HG02623 (cell line): Measurements from ENCODE around the gene OTOF.

Source experiments
- ATAC-seq: cut with Tn5 transposase; IDR thresholded peaks from one replicate; pipeline ENCODE4 v1.9.1; 2021; ENCODE audit warnings: moderate library complexity; ENCODE audit not compliant: unreplicated experiment

OTOF gene

DNA sequence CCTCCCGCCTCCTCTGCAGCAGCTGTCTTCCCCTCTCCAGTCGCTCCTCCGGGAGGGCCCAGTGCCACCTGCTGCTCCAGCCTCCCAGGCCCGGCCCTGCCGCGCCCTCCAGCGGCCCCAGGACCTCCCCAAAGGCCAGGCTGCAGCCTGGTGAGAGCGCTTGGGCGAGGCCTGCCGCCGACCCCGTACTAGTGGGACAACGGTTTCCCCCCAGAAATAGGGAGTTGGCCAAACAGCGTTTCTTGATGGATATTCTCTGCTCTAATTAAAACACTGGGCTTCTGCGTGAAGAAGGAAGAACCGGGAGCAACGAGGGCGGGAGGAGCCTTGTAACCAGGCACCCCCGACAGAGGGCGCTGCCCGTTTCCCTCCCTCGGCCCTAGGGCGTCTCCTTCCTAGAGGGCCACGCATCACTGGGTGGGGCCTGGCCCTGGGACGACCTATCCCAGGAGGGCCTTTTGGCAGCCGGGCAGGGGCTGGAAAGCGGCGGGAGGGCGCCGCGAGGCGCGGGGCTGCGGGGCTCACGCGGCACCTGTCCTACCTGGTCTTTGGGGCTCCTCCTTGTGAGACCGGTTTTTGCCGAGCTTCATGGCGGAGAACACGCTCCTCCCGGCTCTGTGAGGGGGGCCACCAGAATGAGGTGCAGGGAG is 25.4 kb upstream of the OTOF start:
- peak; percentile 50 for ATAC-seq

DNA sequence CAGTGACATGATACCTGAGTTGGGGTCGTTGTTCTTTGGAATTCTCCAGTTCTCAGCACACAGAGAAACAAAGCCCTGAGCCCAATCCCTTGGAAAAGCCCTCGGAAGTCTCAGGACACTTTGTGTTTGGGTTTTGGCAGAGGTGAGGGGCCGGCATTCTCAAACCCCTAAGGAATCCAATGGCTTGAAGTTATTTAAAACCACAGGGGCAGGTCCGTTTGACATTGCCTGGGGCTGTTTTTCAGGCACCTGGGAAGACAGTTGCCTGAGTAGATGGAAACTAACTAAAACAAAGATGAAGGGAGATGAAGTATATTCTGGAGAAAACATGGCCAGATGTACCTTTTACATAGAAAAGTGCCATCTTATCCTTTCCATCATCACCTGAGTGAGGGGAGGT is 22.5 kb upstream of the OTOF start:
- ATAC-seq = no peak

DNA sequence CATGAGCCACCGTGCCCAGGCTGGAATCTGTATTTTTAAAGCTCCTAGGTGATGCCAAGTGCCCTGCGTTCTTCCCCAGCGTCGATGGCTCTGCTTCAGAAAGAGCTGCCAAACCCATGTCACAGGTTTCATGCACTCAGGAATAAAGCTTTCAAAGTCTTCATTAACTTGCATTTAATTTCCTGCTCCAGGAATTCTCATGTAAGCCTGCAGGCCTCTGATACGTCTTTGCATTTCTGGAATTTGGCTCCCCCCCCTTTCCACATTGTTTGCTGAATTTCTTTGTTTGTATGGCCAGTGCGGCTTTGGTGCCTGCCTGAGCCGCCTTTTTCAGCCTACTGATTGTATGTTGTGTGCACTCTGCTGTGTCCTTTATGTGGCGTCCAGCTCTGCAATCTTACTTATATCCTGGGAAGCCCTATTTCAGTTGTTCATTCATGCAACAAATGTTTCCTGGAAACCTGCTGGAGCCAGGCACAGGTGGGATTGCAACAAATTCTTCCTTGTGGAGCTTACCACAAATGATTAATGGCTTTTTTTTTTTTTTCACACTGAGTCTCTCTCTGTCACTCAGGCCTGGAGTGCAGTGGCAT is 17.9 kb upstream of the OTOF start:
- no peak for ATAC-seq

DNA sequence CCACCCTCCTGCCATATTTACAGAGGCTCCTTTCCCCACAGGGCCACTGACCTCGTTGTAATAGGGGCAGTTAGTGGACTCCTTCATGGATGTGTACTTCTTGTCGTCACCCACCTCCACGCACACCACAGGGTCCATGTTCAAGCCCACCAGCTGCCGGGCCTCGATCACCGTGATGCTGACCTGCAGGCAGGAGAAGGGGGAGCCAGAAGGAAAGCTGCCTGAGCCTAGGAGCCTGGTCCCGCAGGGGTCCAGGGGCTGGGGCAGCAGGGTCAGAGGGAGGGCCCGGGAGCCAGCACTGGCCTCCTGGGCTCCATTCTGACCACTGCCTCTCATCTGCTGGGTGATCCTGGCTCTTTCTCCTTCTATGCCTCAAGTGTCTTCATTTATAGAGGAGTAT is 17.0 kb upstream of the OTOF start:
- no peak for ATAC-seq

DNA sequence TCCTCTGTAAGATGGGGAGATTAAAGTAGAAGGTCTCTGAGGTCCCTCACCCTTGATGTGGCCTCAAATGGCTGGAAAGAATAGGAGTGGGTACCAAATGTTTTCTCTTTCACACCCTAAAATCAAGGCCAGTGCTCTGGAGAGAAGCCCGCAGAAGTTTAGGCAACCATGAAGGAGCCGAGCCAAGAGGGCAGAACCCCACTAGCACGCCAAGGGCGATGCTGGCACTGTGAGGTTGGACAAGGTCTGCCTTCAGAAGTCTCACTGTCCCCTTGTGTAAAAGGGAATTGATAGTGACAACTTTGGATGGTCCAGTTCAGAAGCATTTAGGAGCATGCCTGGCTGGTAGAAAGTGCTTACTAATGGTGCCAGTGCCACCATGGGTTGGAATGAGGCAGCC is 16.3 kb upstream of the OTOF start:
- no peak for ATAC-seq

DNA sequence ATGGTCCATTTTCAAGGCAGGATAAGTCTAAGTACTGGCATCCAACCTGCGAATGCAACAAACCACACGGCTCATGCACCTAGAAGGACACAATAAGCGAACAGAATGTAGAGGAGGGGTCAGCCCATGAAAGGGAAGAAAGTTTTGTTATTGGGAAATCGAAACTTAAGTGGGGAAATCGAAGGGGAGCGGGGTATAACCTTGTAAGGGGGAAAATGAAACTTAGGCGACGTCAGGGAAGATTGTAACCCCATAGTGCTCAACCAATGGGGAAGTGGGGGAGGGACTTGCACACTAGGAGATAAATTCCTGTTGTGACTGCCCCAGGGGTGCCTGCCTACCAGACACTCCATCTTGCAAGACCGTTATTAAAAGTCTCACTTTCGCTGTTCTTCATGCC is 15.6 kb upstream of the OTOF start:
- no peak for ATAC-seq

DNA sequence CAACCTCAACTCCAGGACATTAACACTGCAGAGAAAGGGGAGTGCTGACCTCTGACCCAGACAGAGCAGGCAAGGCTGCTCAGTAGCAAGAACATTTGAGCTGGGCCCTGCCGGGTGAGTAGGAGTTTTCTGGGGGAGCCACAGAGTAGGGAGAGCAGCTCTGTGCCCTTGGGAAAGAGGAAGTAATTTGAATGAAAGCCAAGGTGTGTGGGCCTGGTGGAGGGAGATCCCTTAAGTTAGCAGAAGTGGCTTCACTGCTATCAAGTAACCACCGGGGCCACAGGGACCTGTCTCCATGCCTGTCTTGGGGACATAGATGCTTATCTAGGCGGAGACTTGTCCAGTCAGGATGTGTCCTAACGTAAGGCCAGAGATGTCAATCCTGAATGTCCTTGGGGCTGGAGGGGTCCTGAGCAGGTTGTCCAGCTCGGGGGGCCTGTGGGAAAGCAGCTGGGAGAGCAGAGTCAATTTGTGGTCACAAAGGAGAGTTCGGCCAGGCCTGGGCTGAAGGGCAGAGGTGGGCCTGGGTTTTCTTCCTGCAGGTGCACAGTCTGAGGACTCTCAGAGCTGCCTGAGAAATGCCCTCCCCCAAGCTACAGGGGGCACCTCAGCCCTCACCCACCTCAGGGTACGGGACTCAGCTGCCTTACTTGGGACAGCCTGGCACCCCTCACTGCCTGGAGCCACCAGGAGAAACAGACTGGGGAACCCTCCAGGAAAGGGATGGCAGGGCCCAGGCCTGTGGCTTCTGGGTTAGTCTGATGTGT is 15.0 kb upstream of the OTOF start:
- ATAC-seq = no peak

DNA sequence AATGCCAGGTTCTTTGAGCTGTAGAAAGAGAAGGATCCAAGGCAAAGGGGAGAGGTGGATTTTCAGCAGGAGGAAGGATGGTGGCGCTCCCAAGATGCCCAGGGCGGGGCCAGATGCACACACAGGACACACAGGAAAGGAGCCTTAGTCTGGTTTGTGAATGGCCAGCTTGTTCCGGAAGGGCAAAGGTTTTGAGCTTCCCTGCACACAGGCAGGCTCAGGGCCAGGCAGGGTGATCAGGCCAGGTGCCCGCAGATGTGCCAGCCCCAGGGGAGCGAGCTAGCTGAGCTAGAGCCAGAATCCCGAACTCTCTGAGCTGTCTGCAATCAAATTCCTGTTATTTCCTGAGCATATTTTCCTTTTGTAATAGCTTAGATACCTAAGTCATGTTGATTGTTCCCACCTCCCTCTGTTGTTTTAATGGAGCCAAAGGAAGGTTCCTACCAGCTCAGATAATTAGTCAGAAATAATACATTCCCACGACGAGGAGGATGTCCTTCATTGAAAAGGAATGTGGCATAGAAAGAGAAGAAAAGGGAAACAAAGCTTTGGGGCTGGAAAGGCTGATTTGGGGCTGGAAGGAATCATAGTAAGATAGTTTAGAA is 13.7 kb upstream of the OTOF start:
- no peak for ATAC-seq

DNA sequence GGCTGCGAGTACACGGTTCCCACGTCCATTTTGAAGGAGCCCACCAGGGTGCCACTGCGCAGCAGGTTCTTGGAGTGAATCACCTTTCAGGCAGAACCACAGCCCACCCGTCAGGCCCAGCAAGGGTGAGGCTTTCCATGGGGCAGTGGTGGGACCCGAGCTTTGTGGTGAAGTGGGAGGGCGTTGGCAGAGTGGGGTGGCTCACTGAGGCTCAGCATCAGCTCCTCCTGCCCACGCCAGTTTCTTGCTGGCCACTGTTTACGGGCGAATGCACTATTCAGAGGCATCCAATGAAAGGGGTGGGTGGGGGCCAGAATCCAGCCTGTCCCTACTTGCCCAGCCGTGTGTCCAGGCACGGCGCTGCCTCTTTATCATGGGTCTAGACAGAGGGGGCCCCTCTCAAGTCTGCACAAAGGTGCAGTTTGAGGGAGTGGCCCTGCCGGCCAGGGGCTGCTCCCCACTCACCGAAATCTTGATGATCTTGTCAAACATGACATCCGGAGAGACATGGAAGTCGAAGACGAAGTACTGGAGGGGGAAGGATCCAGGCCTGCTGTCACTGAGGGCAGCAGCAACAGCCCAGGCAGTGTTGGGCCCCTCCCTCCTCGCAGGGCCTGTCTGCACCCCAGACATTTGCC is 11.4 kb upstream of the OTOF start:
- ATAC-seq = no peak

DNA sequence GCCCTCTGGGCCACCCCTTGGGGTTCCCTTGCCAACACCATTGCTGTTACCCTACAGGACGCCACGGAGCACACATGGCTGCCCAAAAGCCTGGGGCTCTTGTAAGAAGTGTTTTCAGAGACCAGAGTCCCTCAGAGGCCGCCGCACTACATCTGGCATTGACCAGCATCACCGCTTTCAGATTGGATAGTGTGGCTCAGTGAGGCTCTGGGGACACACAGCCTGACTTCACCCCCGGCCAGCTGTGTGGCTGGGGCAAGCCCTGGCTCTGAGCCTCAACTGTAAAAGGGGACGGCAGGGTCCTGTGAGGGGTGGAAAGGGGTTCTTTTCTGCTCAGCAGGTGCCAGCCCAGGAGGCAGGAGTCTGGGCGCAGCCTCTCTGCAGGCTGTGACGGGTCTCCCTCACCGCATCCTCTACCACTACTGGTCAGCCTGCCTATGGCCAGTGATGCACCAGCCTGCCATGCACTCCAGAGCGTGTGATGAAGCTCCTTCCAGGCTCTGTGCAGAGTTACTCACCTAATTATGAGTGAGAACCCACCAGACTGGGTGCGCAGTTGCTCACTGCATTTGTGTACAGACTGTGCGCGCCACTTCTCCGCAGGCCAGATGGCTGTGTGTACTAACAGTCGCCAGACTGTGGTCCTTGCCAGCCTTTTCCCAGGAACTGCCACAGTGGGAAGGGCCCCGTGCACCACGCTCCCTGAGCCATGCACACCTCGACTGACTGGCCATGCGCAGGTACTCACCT is 10.7 kb upstream of the OTOF start:
- ATAC-seq = no peak

DNA sequence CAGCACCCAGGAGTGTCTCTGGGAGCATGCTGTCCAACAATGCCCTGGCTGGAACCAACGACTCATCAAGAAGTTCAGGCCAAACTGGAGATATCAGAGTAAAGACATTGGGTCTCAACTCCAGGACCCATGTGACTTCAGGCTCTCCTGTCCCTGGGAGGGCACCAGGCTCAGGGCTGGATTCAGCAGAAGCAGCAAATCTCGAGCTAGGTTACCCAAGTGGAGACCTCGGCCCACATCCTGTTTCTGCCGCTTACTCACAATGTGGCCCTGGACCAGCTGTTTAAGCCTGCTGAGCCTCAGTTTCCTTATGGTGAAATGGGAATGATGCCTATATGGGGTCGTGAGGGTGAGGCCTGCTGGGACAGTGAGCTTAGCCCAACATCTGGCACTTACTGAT is 9.3 kb upstream of the OTOF start:
- no peak for ATAC-seq

DNA sequence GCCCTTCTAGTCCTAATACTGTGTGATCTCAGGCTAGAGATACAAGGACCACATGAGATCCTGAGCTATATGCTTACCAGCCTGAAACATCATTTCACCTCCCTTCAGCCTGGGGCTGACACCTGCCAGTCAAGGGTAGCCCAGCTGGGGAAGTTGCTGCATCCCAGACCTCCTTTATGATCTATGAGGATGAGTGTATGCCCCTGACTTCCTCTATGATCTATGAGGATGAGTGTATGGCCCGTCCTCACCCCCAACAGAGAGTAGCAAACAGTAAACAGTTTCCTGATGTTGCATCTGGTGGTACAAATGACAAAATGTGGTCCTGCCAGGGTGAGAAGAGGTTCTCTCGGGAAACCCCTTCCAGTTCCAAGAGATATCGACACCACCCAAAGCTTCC is 8.9 kb upstream of the OTOF start:
- ATAC-seq = no peak

DNA sequence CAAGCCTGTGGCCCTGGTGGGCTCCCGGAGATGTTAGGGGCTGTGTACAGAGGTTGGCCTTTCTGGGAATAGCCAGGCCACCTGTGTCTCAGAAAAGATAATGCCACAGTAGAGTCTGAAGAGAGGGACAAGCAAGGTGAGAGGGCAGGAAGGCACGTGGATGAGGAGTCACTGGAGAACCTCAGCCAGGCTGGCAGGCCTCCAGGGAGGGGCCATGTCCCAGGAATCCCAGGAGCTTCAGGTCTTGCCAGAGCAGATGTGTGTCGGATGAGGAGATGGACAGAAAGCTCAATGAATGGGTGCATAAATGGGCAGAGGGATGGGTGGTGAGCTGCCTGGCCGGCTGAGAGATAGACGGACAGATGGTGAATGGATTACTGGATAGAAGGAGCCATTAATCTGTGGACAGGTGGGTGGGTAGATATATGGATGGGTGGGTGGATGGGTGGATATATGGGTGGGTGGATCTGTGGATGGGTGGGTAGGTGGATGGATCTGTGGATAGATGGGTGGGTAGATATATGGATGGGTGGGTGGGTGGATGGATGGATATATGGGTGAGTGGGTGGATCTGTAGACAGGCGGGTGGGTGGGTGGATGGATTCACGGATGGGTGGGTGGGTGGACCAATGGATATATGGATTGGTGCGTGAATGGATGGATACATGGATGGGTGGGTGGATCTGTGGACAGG is 7.9 kb upstream of the OTOF start:
- no peak for ATAC-seq

DNA sequence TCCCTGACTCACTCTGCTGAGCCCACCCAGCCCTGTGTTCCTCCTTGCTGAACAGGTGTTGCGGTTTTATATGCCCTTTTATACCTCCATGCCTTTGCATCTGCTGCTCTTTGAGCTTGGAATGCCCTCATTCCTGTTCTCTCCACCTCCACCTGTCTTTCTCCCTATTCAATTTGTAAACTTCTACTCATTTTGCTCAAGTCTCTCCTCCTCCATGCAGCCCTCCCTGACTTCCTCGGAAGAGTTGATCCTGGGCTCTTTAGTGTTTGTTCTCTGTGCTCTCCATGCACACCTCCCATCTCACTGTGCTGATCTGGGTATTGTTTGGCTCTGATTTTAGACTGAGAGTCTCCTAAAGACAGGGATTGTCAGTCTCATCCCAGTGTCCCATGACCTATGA is 7.2 kb upstream of the OTOF start:
- ATAC-seq = no peak

DNA sequence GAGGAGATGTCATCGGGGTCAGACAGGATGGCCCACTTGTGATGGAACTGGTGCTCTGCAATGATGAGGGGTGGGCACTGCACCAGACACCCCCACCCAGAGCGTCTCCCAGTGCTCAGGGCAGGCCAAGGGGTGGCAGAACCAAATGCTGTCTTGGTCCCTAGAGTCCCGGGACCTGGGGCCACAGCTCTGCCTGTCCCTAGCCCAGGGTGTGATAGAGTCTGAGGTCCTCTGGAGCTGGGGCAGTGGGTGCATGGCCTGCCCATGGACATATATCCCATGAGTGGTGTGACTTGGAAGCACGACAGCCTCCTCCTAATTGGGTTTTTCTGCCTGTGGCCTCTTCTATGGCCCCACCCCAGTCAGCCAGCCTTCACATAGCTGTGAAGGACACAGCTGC is 6.7 kb upstream of the OTOF start:
- ATAC-seq = no peak

DNA sequence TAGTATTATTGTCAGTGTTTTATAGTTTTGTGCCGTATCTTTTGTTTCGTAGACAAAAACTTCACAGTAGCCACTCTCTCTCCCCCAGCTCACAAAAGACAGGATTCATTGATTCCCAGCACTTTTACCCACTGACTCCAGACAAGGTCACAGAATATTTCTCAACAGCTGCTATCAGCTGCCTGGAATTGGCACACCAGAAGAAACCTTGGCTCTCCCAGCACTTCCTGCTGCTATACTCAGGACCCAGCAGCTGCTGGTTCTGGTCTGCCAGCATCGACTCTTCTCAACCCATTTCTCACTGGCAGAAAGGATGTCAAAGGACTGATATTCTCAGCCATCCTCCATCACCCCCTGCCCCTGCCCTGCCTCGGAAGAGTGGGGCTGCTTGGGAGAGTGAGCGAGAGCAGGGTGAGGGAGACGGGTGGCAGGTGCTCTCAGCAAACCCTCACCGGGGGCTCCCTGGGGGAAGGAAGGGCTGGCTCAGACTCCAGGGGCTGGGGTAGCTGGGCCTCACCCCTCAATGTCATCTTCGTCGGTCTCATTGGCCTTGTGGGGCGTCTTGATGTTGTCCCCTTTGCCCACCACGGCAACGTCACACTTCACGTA is 6.1 kb upstream of the OTOF start:
- ATAC-seq = no peak

DNA sequence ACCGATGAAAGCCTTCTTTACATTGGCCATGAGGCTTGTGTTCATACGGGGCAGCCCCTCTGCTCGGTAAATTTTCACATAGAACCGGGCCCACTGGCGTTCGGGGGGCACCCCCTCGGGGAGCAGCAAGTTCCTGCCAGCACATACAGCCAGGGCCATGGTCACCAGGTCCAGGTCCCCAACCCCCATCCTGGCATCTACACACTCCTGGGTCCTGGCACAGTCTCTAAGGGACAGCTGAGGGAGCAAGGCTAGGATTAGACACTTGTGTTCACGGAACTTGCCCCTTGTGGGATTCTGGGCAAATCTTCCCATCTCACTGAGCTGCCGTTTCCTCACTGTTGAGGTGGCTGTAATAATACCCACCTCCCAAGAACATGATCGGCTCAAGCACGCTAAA is 5.6 kb upstream of the OTOF start:
- no peak for ATAC-seq

DNA sequence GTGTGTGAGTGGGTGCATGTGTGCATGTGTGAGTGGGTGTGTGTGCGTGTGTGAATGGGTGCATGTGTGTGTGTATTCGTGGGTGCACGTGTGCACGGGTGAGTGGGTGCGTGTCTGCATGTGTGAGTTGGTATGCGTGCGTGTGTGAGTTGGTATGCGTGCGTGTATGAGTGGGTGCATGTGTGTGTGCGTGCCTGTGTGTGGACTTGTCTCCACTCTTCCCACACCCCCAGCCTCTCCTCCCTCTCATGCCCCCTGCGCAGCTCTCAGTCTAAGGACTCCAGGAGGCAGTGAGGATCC is 5.1 kb upstream of the OTOF start:
- no peak for ATAC-seq

DNA sequence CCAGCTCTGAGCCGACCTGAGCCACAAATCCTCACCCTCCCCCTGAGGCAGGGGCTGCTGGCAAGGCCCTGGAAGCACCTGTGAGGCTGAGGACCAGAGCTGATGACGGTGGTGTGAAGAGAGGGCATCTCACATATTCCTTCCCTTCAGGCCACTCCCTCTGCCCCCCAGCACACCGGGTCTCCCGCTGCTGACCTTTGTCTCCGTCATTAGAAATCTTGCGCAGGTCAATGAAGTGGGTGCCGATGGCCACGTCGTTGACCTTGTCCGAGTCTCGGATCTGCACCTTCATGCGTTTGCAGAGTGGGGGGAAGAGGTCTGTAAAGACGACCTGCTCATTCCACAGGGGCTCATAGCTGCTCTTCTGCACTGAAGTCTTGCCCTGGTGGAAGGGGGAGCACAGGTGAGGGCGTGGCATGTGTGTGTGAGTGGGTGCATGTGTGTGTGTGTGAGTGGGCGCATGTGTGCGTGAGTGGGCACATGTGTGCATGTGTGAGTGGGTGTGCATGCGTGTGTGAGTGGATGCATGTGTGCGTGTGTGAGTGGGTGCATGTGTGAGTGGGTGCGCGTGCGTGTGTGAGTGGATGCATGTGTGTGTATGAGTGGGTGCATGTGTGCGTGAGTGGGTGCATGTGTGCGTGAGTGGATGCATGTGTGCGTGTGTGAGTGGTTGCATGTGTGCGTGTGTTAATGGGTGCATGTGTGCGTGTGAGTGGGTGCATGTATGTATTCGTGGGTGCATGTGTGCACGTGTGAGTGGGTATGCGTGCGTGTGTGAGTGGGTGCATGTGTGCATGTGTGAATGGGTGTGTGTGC is 4.5 kb upstream of the OTOF start:
- no peak for ATAC-seq
